GM10847 (cell line): ENCODE results near the gene RPTN.

Experiments used
- POLR2A ChIP-seq: IDR thresholded peaks from 2 replicates; pipeline ENCODE4 v1.6.1; 2011; ENCODE audit not compliant: insufficient read length; ENCODE audit errors: extremely low read depth

Gene RPTN

GRCh38 chr1:152169366-152170025 is 10.5 kb upstream of the RPTN start:
- no peak for TF ChIP-seq POLR2A

GRCh38 chr1:152168535-152168868 is 9.5 kb upstream of the RPTN start:
- no peak for TF ChIP-seq POLR2A

GRCh38 chr1:152167835-152168534 is 9.0 kb upstream of the RPTN start:
- no peak for TF ChIP-seq POLR2A

GRCh38 chr1:152166966-152167365 is 7.9 kb upstream of the RPTN start:
- TF ChIP-seq POLR2A: no peak

GRCh38 chr1:152165286-152166077 is 6.5 kb upstream of the RPTN start:
- TF ChIP-seq POLR2A: no peak

- TF ChIP-seq POLR2A: no peak
These were observed 5.6 kb upstream of the RPTN start for GRCh38 chr1:152164517-152165136.

GRCh38 chr1:152162792-152163463 is 3.9 kb upstream of the RPTN start:
- no peak for TF ChIP-seq POLR2A

GRCh38 chr1:152160576-152160975 is 1.5 kb upstream of the RPTN start:
- TF ChIP-seq POLR2A: no peak

GRCh38 chr1:152153996-152154395 is 5.0 kb downstream of the RPTN start:
- no peak for TF ChIP-seq POLR2A

- TF ChIP-seq POLR2A: no peak
These were observed 7.4 kb downstream of the RPTN start for GRCh38 chr1:152151646-152152045.

- TF ChIP-seq POLR2A: no peak
These were observed 10.0 kb downstream of the RPTN start for GRCh38 chr1:152148981-152149380.

GRCh38 chr1:152148051-152148450 is 11.0 kb downstream of the RPTN start:
- no peak for TF ChIP-seq POLR2A

- TF ChIP-seq POLR2A: no peak
These were observed 13.3 kb downstream of the RPTN start for GRCh38 chr1:152145769-152146168.

GRCh38 chr1:152143150-152143887 is 15.7 kb downstream of the RPTN start:
- TF ChIP-seq POLR2A: no peak
